Measurements from ENCODE around the gene SYNGR1.
A peak's percentile ranks its signal among the peaks of the same experiment; 100 is the strongest.
"Not testable (repeated sequence)": the region's sequence is repeated elsewhere in the genome, so short reads cannot be mapped to it uniquely, and the experiment has no call there.

SYNGR1 gene

GRCh38 chr22:39311592-39312400, 38.0 kb upstream of the SYNGR1 start:
- Histone ChIP-seq H3K9ac (ENCODE audit: low read depth, low read length) (no peak overlapping the region), H3K9me3 (ENCODE audit: control insufficient read depth, insufficient read depth, low read length) (no peaks in the 10 kb centered on the region), H3K36me3 (ENCODE audit: insufficient read depth, low read length) (peaks cover 39% of the 10 kb centered on the region), H3K4me1 (ENCODE audit: insufficient read depth, low read length) (peaks cover 29% of the 10 kb centered on the region)

GRCh38 chr22:39312410-39312809, 37.4 kb upstream of the SYNGR1 start:
- no peaks in the 10 kb centered on the region for H3K9me3 ChIP-seq (ENCODE audit: control insufficient read depth, insufficient read depth, low read length)
- H3K36me3 ChIP-seq (ENCODE audit: insufficient read depth, low read length), result peaks cover 46% of the 10 kb centered on the region
- H3K9ac ChIP-seq (ENCODE audit: low read depth, low read length), result no peak overlapping the region
- peaks cover 32% of the 10 kb centered on the region for H3K4me1 ChIP-seq (ENCODE audit: insufficient read depth, low read length)

GRCh38 chr22:39313258-39314001, 36.4 kb upstream of the SYNGR1 start:
- Histone ChIP-seq H3K36me3 (ENCODE audit: insufficient read depth, low read length) (peaks cover 56% of the 10 kb centered on the region), H3K4me1 (ENCODE audit: insufficient read depth, low read length) (peaks cover 35% of the 10 kb centered on the region), H3K9me3 (ENCODE audit: control insufficient read depth, insufficient read depth, low read length) (no peaks in the 10 kb centered on the region), H3K9ac (ENCODE audit: low read depth, low read length) (no peak overlapping the region)

DNA sequence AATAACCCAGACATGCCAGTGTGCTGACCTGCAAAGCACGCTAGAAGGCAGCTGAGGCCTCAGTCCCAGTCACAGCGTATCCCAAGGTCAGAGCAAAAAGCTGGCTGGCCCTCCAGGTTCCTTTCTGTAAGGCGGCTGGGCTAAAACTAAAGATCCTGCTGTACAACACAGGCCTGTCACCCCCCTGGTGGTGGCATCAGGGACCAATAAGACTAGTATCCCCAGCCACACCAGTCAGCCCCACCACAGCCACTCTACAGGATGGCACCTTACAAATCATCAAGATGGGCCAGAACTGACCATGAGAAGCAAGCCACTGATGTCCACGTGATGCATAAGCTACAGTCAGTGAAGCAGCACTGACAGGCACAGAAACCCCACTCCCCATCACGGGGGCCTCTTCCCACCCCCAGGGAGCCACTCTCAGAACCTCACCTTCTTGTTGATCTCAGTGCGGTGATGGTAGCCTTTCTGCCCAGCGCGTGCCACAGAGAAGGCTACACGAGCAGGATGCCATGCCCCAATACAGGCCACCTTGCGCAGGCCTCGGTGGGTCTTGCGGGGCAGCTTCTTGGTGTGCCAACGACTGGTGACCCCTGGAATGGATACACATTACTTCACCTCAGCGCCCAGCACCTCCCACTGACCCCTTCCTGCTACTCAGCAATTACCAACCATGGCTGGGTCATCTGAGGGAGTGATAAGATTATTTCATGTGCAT, 35.4 kb upstream of the SYNGR1 start:
- Histone ChIP-seq H3K9ac (ENCODE audit: low read depth, low read length) (no peak overlapping the region), H3K9me3 (ENCODE audit: control insufficient read depth, insufficient read depth, low read length) (no peaks in the 10 kb centered on the region), H3K4me1 (ENCODE audit: insufficient read depth, low read length) (peaks cover 26% of the 10 kb centered on the region; the same call in 1 of the 2 replicates), H3K36me3 (ENCODE audit: insufficient read depth, low read length) (peaks cover 60% of the 10 kb centered on the region)

- no peak overlapping the region for H3K9ac ChIP-seq (ENCODE audit: low read depth, low read length)
- peaks cover 60% of the 10 kb centered on the region for H3K36me3 ChIP-seq (ENCODE audit: insufficient read depth, low read length)
Measured at GRCh38 chr22:39315389-39315788, 34.4 kb upstream of the SYNGR1 start.

DNA sequence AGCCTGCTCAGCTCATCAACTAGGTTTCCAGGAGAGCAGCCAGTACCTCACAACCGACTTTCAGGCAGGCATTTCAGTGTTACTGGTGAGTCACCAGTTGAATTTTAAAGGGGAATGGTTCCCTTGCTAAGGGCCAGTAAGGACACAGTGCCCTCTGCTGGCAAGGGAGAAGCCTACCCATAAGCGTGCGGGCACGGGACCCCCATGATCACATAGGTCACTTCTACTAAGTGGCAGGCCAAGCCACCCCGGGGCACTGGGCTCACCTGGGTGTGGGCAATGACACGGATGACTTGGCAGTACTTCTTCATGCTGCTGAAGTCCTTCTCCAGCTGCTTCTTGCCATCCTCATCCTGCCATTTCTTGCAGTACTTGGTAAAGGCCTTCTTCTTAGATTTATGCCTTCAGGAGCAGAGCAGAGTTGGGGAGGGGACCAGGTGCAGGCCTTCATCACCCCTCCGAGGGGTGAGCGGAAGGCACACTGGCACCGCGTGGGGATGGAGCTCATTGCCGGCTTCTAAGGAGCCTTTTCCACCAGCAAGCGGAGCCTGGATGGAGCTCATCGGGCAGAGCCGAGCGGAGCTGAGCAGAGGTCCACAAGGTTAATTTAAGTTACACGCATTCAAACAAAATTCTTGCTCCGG, 33.2 kb upstream of the SYNGR1 start:
- H3K9me3 ChIP-seq (ENCODE audit: control insufficient read depth, insufficient read depth, low read length), result no peaks in the 10 kb centered on the region
- H3K9ac ChIP-seq (ENCODE audit: low read depth, low read length), result peak overlapping the region; percentile 96; the same call in 1 of the 2 replicates
- peaks cover 60% of the 10 kb centered on the region for H3K36me3 ChIP-seq (ENCODE audit: insufficient read depth, low read length)
- peaks cover 17% of the 10 kb centered on the region; the same call in 1 of the 2 replicates for H3K4me1 ChIP-seq (ENCODE audit: insufficient read depth, low read length)

More at GRCh38 chr22:39315389-39315788, 34.4 kb upstream of the SYNGR1 start:
- Histone ChIP-seq H3K9me3 (ENCODE audit: control insufficient read depth, insufficient read depth, low read length) (no peaks in the 10 kb centered on the region), H3K4me1 (ENCODE audit: insufficient read depth, low read length) (peaks cover 17% of the 10 kb centered on the region; the same call in 1 of the 2 replicates)

DNA sequence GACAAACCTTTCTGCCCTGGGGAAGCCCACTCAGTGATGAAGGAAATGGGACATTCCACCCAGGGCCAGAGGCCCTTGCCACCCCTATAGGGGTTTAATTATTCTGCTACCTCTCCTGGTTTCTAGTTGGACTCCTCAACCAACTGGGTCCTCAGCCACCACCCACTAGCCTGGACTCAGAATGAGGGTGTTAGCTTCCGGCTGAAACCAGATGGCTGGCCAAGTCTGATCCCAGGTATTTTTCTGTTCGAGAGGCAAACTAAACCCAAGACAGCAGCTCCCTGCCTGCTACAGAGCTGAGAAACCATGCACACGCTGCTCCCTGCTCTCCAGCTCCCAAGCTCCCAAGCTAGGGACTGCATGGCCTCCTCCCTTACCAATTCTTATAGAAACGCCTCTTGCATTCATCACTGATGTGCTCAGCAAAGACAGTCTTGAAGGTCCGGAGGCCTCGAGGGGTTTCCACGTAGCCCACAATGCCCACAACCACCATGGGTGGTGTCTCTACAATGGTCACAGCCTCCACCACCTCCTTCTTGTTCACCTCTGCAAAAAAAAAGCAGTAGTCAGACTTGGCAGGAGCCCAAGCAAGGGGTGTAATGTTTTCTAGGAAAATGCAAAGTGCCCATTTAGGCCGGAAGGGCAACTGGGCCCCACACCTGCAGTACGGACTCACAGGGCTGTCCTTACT, 32.6 kb upstream of the SYNGR1 start:
- Histone ChIP-seq H3K9ac (ENCODE audit: low read depth, low read length) (peak overlapping the region; percentile 96), H3K9me3 (ENCODE audit: control insufficient read depth, insufficient read depth, low read length) (no peaks in the 10 kb centered on the region), H3K4me1 (ENCODE audit: insufficient read depth, low read length) (peaks cover 17% of the 10 kb centered on the region; the same call in 1 of the 2 replicates), H3K36me3 (ENCODE audit: insufficient read depth, low read length) (peaks cover 60% of the 10 kb centered on the region)

- Histone ChIP-seq H3K9ac (ENCODE audit: low read depth, low read length) (peak overlapping the region; percentile 96), H3K4me1 (ENCODE audit: insufficient read depth, low read length) (peaks cover 17% of the 10 kb centered on the region; the same call in 1 of the 2 replicates), H3K36me3 (ENCODE audit: insufficient read depth, low read length) (peaks cover 55% of the 10 kb centered on the region), H3K9me3 (ENCODE audit: control insufficient read depth, insufficient read depth, low read length) (no peaks in the 10 kb centered on the region)
Measured at GRCh38 chr22:39317775-39318506, 31.9 kb upstream of the SYNGR1 start.

DNA sequence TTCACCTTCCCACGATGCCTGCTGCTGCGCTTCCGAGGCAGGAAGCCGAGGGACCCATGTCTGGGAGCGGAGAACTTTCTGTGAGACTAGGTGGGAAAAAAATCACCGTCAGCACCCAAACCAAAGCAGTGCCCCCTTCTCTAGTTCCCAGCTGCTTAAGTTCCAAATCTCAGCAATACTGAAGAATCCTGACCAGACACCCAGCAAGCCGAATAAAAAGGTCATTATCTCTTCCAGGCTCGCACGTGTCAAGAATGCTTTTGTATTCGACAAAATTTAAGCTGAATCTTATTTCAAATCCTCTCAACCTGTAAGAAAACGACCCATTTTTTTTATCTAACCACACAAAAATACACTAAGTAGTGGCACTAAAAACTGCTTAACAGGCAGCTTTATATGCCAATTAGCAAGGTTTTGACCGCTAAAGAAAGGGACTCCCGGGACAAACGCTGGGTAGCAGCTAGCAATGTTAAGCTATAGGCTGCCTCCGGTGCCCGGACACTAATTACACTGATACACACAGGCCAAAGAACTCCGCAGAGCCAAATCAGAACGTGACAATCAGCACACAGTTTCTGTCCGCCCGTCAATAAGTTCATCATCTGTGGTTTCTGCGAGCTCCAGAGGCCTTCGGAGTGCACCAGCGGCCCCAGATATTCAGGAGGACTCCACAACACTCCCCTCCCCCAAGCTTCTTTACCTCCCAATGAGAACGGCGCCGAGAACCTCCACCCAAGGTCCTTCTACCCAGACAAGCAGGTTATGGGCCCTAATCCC, 31.1 kb upstream of the SYNGR1 start:
- Histone ChIP-seq H3K9ac (ENCODE audit: low read depth, low read length) (peak overlapping the region; percentile 96), H3K9me3 (ENCODE audit: control insufficient read depth, insufficient read depth, low read length) (no peaks in the 10 kb centered on the region), H3K36me3 (ENCODE audit: insufficient read depth, low read length) (peaks cover 51% of the 10 kb centered on the region), H3K4me1 (ENCODE audit: insufficient read depth, low read length) (peaks cover 17% of the 10 kb centered on the region; the same call in 1 of the 2 replicates)

DNA sequence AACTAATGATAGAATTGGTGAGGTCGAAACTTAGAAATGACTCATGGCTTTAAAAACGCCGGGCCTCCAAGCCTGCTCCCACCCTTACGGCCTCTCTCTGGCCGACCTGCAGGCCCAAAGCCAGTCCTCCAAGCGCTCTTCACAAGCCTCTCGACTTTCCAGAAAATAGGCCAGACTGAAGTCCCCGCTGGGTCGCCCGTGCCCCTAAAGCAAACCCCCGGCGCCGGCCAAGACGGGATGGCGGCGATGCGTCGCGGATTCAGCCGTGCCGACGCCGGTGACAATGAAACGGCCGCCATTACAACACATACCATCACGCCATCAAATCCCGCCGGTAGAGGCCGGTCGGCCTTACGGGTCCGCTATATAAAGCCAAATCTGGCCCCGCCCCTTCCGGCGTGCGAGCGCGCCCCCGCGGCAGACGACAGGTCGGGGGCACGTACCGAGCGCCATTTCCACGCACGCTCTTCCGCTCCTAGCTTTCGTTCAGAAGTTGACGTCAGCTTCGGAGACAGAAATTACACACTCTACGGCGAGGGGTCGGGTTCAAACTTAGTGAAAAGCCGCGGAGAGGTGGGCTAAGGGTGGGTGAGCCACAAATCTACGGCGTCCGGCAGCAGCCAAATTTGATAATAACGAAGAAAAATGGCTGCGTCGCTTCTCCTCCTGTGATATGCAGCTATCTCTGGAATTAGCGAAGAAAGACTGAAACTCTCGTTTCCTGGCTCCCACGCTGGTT, 30.3 kb upstream of the SYNGR1 start, which contains the start of gene RPL3:
TSS of gene RPL3 (minus strand) at position 340 of the 739 bp plus-strand sequence. CDS start at position 314, 26 bp downstream.
- H3K9ac ChIP-seq (ENCODE audit: low read depth, low read length), result peak within 1 kb of the TSS; percentile 96
- peaks cover 17% of the 10 kb centered on the region; the same call in 1 of the 2 replicates for H3K4me1 ChIP-seq (ENCODE audit: insufficient read depth, low read length)
- no peaks in the 10 kb centered on the region for H3K9me3 ChIP-seq (ENCODE audit: control insufficient read depth, insufficient read depth, low read length)
- peaks cover 44% of the 10 kb centered on the region for H3K36me3 ChIP-seq (ENCODE audit: insufficient read depth, low read length)

DNA sequence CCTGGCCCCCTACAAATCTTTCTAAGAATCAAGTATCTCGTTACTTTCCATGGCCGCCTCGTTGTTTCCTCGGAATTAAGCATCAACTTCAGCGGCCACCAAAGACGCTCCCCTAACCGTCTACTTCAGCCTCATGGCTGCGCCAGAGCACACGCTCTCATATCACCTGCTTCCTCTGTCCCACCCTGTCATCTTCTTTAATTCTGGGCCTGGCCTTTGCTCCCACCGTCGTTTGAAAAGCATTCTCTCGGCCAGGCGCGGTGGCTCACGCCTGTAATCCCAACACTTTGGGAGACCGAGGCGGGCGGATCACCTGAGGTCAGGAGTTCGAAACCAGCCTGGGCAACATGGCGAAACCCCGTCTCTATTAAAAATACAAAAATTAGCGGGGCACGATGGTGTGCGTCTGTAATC, 29.2 kb upstream of the SYNGR1 start:
- Histone ChIP-seq H3K4me1 (ENCODE audit: insufficient read depth, low read length) (peaks cover 17% of the 10 kb centered on the region; the same call in 1 of the 2 replicates), H3K36me3 (ENCODE audit: insufficient read depth, low read length) (peaks cover 32% of the 10 kb centered on the region), H3K9ac (ENCODE audit: low read depth, low read length) (peak overlapping the region; percentile 26; the same call in 1 of the 2 replicates)
- H3K9me3 ChIP-seq (ENCODE audit: control insufficient read depth, insufficient read depth, low read length), result not testable (repeated sequence)
